Measurements from ENCODE around the gene TFCP2L1. TPM values are rescaled to one million over a fixed set of nuclear protein-coding genes. Genes with fewer than 3 reads are reported as not detected.

TFCP2L1 gene
- total RNA-seq, 1 experiment from 2014 or later: not detected

- in situ Hi-C loops (cut with HindIII; ENCODE audit: low pct_unique_long_range_greater_than_20kb, low sequenced_read_pairs): no loop called here
- no peak for DNase-seq (ENCODE audit: low read depth)
Observed at GRCh38 chr2:121193185-121193584, 91.8 kb downstream of the TFCP2L1 start.

DNA sequence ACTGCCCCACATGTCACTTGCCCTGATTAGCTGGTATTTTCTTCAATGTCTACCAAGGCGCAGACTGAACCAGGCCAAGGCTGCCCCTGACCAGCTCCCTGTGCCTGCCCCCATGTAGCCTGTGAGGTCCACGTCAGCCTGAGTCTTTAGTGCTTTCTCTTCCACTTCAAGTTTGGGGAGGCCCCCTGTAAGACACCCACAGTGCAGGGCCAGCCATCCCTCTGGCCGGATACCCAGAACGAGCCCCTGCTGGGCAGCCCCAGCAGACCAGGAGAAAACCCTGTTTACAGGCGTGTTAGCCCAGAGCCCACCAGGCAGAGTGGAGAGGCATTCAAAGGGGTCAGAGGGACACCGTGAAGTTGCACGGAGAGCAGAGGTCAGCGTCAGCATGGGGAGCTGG, 92.4 kb downstream of the TFCP2L1 start:
- in situ Hi-C loops (cut with HindIII; ENCODE audit: low pct_unique_long_range_greater_than_20kb, low sequenced_read_pairs): no loop called here
- DNase-seq (ENCODE audit: low read depth): no peak

GRCh38 chr2:121191191-121192170, 93.5 kb downstream of the TFCP2L1 start:
- in situ Hi-C loops (cut with HindIII; ENCODE audit: low pct_unique_long_range_greater_than_20kb, low sequenced_read_pairs): no loop called here
- no peak for DNase-seq (ENCODE audit: low read depth)

GRCh38 chr2:121189661-121190381, 95.2 kb downstream of the TFCP2L1 start:
- DNase-seq (ENCODE audit: low read depth): no peak
- in situ Hi-C loops (cut with HindIII; ENCODE audit: low pct_unique_long_range_greater_than_20kb, low sequenced_read_pairs): no loop called here

GRCh38 chr2:121189011-121189410, 96.0 kb downstream of the TFCP2L1 start:
- DNase-seq (ENCODE audit: low read depth): no peak
- in situ Hi-C loops (cut with HindIII; ENCODE audit: low pct_unique_long_range_greater_than_20kb, low sequenced_read_pairs): no loop called here

GRCh38 chr2:121187982-121188411, 97.0 kb downstream of the TFCP2L1 start:
- DNase-seq (ENCODE audit: low read depth): no peak
- in situ Hi-C loops (cut with HindIII; ENCODE audit: low pct_unique_long_range_greater_than_20kb, low sequenced_read_pairs): no loop called here

- in situ Hi-C loops (cut with HindIII; ENCODE audit: low pct_unique_long_range_greater_than_20kb, low sequenced_read_pairs): no loop called here
Observed at GRCh38 chr2:121187351-121187981, 97.5 kb downstream of the TFCP2L1 start.

DNA sequence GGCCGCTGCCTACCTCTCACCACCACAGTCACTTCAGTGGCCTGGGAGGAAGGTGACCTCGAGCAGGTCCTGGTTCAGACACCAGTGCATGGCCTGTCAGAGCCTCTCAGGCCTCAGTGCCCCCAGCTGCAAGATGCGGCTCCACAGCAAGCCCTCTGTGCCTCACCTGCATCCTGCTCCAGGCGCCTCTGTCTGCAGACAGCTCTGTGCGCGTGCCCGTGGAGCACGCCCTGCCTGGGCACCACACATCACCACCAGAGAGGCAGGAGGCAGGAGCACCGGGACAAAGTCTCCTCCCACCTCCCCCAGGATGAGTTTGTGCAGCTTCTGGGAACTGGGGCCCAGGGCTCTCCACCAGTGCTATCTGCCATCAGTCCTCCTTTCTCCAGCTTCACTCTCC, 98.7 kb downstream of the TFCP2L1 start:
- DNase-seq (ENCODE audit: low read depth): no peak
- in situ Hi-C loops (cut with HindIII; ENCODE audit: low pct_unique_long_range_greater_than_20kb, low sequenced_read_pairs): no loop called here

More at GRCh38 chr2:121187351-121187981, 97.5 kb downstream of the TFCP2L1 start:
- no peak for DNase-seq (ENCODE audit: low read depth)

DNA sequence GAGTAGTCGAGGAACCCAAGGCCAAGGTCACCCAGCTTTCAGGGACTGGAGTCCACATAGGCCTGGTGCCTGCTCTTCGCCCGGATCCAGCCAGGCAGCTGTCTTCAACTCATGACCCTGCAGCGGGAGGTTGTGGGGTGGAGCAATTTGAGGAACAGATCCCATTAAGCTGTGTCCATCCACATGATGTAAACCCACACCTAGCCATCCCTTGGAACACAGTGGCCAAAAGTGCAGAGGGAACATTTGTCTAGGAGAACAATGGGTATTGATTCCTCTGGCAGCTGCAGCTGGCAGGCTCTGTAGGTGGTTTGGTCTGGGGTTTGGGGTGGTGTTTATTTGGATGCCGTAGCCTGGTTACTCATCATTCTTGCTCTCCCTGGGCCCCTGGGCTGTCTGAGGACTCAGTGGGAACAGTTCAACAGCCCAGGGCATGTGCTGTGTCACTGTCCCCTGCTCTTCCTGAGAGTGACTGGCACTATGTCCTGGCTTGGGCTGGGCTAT, 99.4 kb downstream of the TFCP2L1 start:
- in situ Hi-C loops (cut with HindIII; ENCODE audit: low pct_unique_long_range_greater_than_20kb, low sequenced_read_pairs): no loop called here
- no peak for DNase-seq (ENCODE audit: low read depth)

GRCh38 chr2:121185111-121185510, 99.9 kb downstream of the TFCP2L1 start:
- in situ Hi-C loops (cut with HindIII; ENCODE audit: low pct_unique_long_range_greater_than_20kb, low sequenced_read_pairs): no loop called here

GRCh38 chr2:121184248-121184862, 100.6 kb downstream of the TFCP2L1 start:
- in situ Hi-C loops (cut with HindIII; ENCODE audit: low pct_unique_long_range_greater_than_20kb, low sequenced_read_pairs): no loop called here
- DNase-seq (ENCODE audit: low read depth): no peak

More at GRCh38 chr2:121185111-121185510, 99.9 kb downstream of the TFCP2L1 start:
- no peak for DNase-seq (ENCODE audit: low read depth)

DNA sequence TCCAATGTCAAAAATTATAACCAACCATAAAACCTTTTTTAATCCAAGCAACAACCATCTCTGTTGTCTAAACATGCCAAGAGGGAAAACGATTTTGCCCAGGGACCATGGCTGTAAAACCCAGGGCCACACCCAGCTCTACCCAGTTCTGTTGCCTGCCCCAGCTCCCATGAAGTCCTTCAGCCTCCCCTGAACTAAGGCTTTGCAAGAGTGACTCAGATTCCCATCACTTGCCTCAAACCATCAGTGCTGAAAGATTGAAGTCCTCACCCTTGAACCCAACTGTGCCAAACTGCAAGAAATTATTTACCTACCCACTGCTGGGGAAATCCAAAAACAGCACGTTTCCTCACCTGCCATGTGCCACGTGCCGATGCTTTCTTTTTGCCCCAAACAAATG, 102.5 kb downstream of the TFCP2L1 start:
- in situ Hi-C loops (cut with HindIII; ENCODE audit: low pct_unique_long_range_greater_than_20kb, low sequenced_read_pairs): no loop called here
- DNase-seq (ENCODE audit: low read depth): no peak

- in situ Hi-C loops (cut with HindIII; ENCODE audit: low pct_unique_long_range_greater_than_20kb, low sequenced_read_pairs): no loop called here
- no peak for DNase-seq (ENCODE audit: low read depth)
Observed at GRCh38 chr2:121179467-121179866, 105.5 kb downstream of the TFCP2L1 start.

DNA sequence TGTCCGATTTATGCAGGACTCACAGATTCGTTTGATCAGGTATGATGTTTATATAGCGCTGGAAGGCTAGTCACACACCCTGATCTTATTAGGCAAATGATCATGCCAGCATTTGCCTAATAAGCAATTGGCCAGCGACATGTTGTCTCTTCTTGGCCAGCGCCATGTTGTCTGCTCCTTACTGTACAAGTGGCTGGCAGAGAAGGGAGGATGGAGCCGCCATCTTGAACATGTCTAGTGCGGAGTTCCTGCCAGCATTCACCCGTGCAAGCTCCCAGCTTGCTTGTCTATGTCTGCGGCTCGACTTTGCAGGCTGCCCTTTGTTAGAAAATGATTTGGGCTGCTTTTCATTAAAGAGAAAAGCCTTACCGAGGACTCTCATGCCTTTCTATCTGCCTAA, 106.3 kb downstream of the TFCP2L1 start:
- DNase-seq (ENCODE audit: low read depth): no peak
- in situ Hi-C loops (cut with HindIII; ENCODE audit: low pct_unique_long_range_greater_than_20kb, low sequenced_read_pairs): no loop called here

DNA sequence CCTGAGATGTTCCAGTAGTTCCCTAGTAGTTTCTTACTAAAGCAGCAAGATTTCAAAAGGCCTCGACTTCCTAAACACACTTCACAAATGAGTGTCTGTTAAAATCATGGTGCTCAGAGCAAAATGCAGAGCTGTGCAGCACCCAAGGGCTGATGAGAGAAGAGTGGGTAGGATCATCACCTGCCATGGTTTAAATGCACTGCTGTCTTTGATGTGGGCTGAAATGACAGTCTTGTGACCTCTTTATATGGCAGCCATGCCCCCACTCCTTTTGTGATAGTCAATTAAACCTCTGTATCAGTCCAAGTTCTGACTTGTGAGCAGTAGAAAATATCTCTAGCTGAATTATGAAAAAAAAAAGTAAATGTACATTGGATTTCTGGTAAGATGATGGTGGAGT, 107.1 kb downstream of the TFCP2L1 start:
- no peak for DNase-seq (ENCODE audit: low read depth)
- in situ Hi-C loops (cut with HindIII; ENCODE audit: low pct_unique_long_range_greater_than_20kb, low sequenced_read_pairs): no loop called here

DNA sequence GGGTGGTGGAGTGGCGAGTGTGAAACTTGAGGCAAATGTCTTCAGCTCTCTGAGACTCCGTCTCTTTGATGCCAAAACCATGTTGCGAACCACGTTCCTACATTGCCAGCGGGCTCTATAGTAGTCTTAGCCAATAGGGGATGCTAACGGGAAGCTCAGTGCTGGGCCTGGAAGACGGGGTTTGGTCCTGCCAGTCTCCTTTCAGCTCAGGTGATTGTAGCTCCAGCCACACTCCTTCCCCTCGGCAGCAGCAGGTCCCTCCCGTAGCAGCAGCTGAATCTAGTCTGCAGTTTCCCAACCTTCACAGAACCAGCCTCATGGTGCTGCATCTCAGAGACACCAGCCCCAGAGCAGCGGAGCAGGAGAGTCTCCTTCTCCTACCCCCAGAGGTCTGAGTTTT, 109.7 kb downstream of the TFCP2L1 start:
- DNase-seq (ENCODE audit: low read depth): no peak
- in situ Hi-C loops (cut with HindIII; ENCODE audit: low pct_unique_long_range_greater_than_20kb, low sequenced_read_pairs): no loop called here

GRCh38 chr2:121173806-121174205, 111.2 kb downstream of the TFCP2L1 start:
- no peak for DNase-seq (ENCODE audit: low read depth)
- in situ Hi-C loops (cut with HindIII; ENCODE audit: low pct_unique_long_range_greater_than_20kb, low sequenced_read_pairs): no loop called here

DNA sequence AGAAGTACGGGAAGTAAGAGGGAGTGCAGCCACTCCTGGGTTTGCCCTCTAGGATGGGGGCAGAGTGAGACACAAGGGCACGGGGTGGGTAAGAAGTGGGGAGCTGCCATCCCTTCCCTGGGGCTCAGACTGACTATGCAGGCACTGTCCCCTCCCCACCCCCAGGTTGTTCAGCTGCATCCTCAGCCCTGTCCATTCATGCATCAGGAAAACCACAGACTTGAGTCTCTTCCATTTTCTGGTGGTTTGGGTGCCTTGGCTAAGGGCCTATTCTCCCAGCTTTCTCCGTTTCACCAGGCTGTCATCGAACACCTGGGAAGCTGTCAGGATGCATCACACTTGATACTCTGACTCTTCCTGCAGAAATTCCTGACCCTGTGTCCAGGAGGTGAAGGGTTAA, 111.9 kb downstream of the TFCP2L1 start:
- in situ Hi-C loops (cut with HindIII; ENCODE audit: low pct_unique_long_range_greater_than_20kb, low sequenced_read_pairs): no loop called here
- DNase-seq (ENCODE audit: low read depth): no peak
